HG03460 (cell line): ENCODE data around the gene NBPF20.
"Not testable (repeated sequence)": the region's sequence is repeated elsewhere in the genome, so short reads cannot be mapped to it uniquely, and the experiment has no call there.

ENCODE experiments used
- ATAC-seq: cut with Tn5 transposase; IDR thresholded peaks from one replicate; pipeline ENCODE4 v1.9.1; 2021; ENCODE audit not compliant: unreplicated experiment

NBPF20 gene

GRCh38 chr1:145430830-145431229 lies 5.4 kb upstream of the NBPF20 start:
- ATAC-seq = not testable (repeated sequence)

- not testable (repeated sequence) for ATAC-seq
Observed at GRCh38 chr1:145429329-145429728, 3.9 kb upstream of the NBPF20 start.

GRCh38 chr1:145424612-145425435 lies 579 bp downstream of the NBPF20 start:
- peak; percentile 72 for ATAC-seq

- ATAC-seq = not testable (repeated sequence)
Observed at GRCh38 chr1:145415149-145415548, 10.3 kb downstream of the NBPF20 start.

GRCh38 chr1:145407266-145407665 lies 18.1 kb downstream of the NBPF20 start:
- not testable (repeated sequence) for ATAC-seq

- ATAC-seq = not testable (repeated sequence)
Observed at GRCh38 chr1:145404949-145405348, 20.5 kb downstream of the NBPF20 start.

GRCh38 chr1:145400701-145401100 lies 24.7 kb downstream of the NBPF20 start:
- ATAC-seq = not testable (repeated sequence)
